GM12878 (cell line): Measurements from ENCODE around the gene MMEL1. TPM values are rescaled to one million over a fixed set of nuclear protein-coding genes. Genes with fewer than 3 reads are reported as not detected.

Source experiments
- ATAC-seq: fragments of 200-7000 bp; cut with Tn5 transposase; 3 replicates; pipeline ENCODE4 v1.9.1; 2020; ENCODE audit warnings: mild to moderate bottlenecking, moderate library complexity
- BruUV-seq: library from RNA; stranded (reverse); fragments of 400-500 nt; replicated peaks from 2 replicates; lab custom pipeline; 2021; lab: Mats Ljungman, UMichigan
- CTCF ChIA-PET: fragments of 300-600 bp; sonication (Branson Sonifier 250); formaldehyde crosslinking; extraction: SDS; loops from one replicate; lab custom pipeline; 2021; ENCODE audit warnings: inconsistent platforms; lab: Yijun Ruan, JAX
- POLR2A ChIA-PET: fragments of 350-600 bp; formaldehyde crosslinking; extraction: SDS; loops from one replicate; lab custom pipeline; 2021; ENCODE audit warnings: inconsistent platforms; lab: Charles Lee
- RAD21 ChIA-PET: fragments of 300-600 bp; sonication (Branson Sonifier 250); formaldehyde crosslinking; loops from one replicate; lab custom pipeline; 2023; ENCODE audit warnings: antibody characterized with exemption; ENCODE audit not compliant: unreplicated experiment; lab: Charles Lee
- SMC1A ChIA-PET: fragments of 300-600 bp; sonication (Branson Sonifier 250); formaldehyde crosslinking; loops from one replicate; lab custom pipeline; 2023; ENCODE audit not compliant: unreplicated experiment, uncharacterized antibody; lab: Charles Lee
- DNase-seq: peaks from one replicate; pipeline ENCODE4 v3.0.0-alpha.2; 2011; ENCODE audit warnings: low read depth, low spot score
- FAIRE-seq: peaks from 3 replicates; lab custom pipeline; 2011; peaks lifted over from hg19 to GRCh38; lab: Jason Lieb, UNC
- H2AFZ ChIP-seq: 2 replicates; pipeline ENCODE4 v1.6.0; 2011; ENCODE audit warnings: low read depth, low read length, control low read depth; ENCODE audit not compliant: control insufficient read depth
- H3K27ac ChIP-seq: 2 replicates; pipeline ENCODE4 v1.5.1; 2011; ENCODE audit warnings: control low read depth; ENCODE audit not compliant: control insufficient read depth, insufficient read depth
- H3K27me3 ChIP-seq, 2 experiments: replicated peaks in 1 of 2; 2 replicates each; pipeline versions ENCODE4 v1.6.0 to v1.6.1; 2011; ENCODE audit warnings: low read length in 1 of 2; ENCODE audit not compliant: control insufficient read depth in 2 of 2, insufficient read depth in 2 of 2
- H3K36me3 ChIP-seq, 2 experiments: 2 replicates each; pipeline ENCODE4 v1.5.1; 2011; ENCODE audit warnings: low read length in 1 of 2; ENCODE audit not compliant: control insufficient read depth in 2 of 2, insufficient read depth in 2 of 2
- H3K4me1 ChIP-seq: 2 replicates; pipeline ENCODE4 v1.6.1; 2011; ENCODE audit warnings: mild to moderate bottlenecking, low read length, moderate library complexity, mixed read lengths; ENCODE audit not compliant: control insufficient read depth, insufficient read depth
- H3K4me2 ChIP-seq: 2 replicates; pipeline ENCODE4 v1.6.0; 2011; ENCODE audit warnings: control low read depth; ENCODE audit not compliant: control insufficient read depth, insufficient read depth
- H3K4me3 ChIP-seq: fragments of 200-600 bp; sonication (generic); 2 replicates; pipeline ENCODE4 v1.5.1; 2016
- H3K79me2 ChIP-seq: 2 replicates; pipeline ENCODE4 v1.6.0; 2011; ENCODE audit warnings: low read length; ENCODE audit not compliant: control insufficient read depth, insufficient read depth
- H3K9ac ChIP-seq: 2 replicates; pipeline ENCODE4 v1.8.0; 2011; ENCODE audit warnings: low read length, control low read depth, mixed read lengths; ENCODE audit not compliant: control insufficient read depth, insufficient read depth
- H3K9me3 ChIP-seq: replicated peaks from 3 replicates; pipeline ENCODE4 v1.5.1; 2011; ENCODE audit warnings: mild to moderate bottlenecking, low read length; ENCODE audit not compliant: control insufficient read depth, insufficient read depth
- H4K20me1 ChIP-seq: 2 replicates; pipeline ENCODE4 v1.6.0; 2011; ENCODE audit not compliant: control insufficient read depth, insufficient read depth
- CBFB ChIP-seq: IDR thresholded peaks from 2 replicates; pipeline ENCODE4 v1.6.1; 2016; ENCODE audit warnings: antibody characterized with exemption, low read depth
- ELK1 ChIP-seq: IDR thresholded peaks from 2 replicates; pipeline ENCODE4 v1.6.1; 2012; ENCODE audit warnings: low read depth, low read length, improper control_type of control experiment
- GATAD2B ChIP-seq: fragments of 450-650 bp; conservative IDR thresholded peaks from 2 replicates; pipeline ENCODE4 v1.6.1; 2017; ENCODE audit warnings: low read depth, mild to moderate bottlenecking, moderate library complexity
- NFIC ChIP-seq: IDR thresholded peaks from 2 replicates; pipeline ENCODE4 v1.6.1; 2012; ENCODE audit warnings: low read depth, mild to moderate bottlenecking, inconsistent platforms, low read length, moderate library complexity
- PKNOX1 ChIP-seq: fragments of 450-650 bp; IDR thresholded peaks from 2 replicates; pipeline ENCODE4 v1.6.1; 2016; ENCODE audit warnings: mild to moderate bottlenecking
- PML ChIP-seq: IDR thresholded peaks from 2 replicates; pipeline ENCODE4 v1.6.1; 2012; ENCODE audit warnings: low read length, inconsistent platforms
- SMC3 ChIP-seq: IDR thresholded peaks from 2 replicates; pipeline ENCODE4 v1.6.1; 2011; ENCODE audit warnings: low read length, improper control_type of control experiment, borderline replicate concordance
- WGBS: methylation state at CpG from one replicate; pipeline ENCODE4 v1.1.6; 2016; ENCODE audit warnings: low lambda C conversion rate; ENCODE audit not compliant: insufficient replicate concordance, insufficient coverage; ENCODE audit errors: missing lambda C conversion rate; 5-methylcytosine and 5-hydroxymethylcytosine counted together
- in situ Hi-C: fragments of 300-500 bp; cut with MboI; formaldehyde crosslinking; loops from 9 replicates; pipeline ENCODE4 v1.14.3; 2018; ENCODE audit warnings: mixed read lengths
- intact Hi-C: fragments of 100-400 bp; cut with micrococcal nuclease; formaldehyde crosslinking; loops from one replicate; pipeline ENCODE4 v1.14.2; 2022; ENCODE audit not compliant: unreplicated experiment
- polyA plus RNA-seq, 11 experiments: library from polyadenylated mRNA; depleted of rRNA in 4 of 11; unstranded in 6 of 11; stranded (reverse) in 5 of 11; fragments of >200 nt; fragmentation: Nextera tagmentation in 4 of 11; fragmentation: Illumina TruSeq in 1 of 11; extraction: Ambion mirVana in 4 of 11; extraction: Trizol in 1 of 11; gene quantifications; 1 replicate in 1 of 11; 2 replicates in 10 of 11; pipeline versions ENCODE4 v1.2.1 to v1.2.3, GENCODE V29; 2011 to 2016; ENCODE audit warnings: inconsistent platforms in 2 of 11, missing spikeins in 2 of 11, low read depth in 1 of 11
- total RNA-seq, 4 experiments: library from RNA; depleted of rRNA in 3 of 4; stranded (reverse); fragments of >200 nt in 3 of 4; fragmentation: Illumina TruSeq in 1 of 4; extraction: Trizol in 1 of 4; gene quantifications; 2 replicates each; pipeline versions ENCODE4 v1.2.1 to v1.2.3, GENCODE V29; 2013 to 2021
- TF ChIP-seq, protein P1 (sequence below): fragments of 450-650 bp; IDR thresholded peaks from 2 replicates; pipeline ENCODE4 v1.6.1; 2014; ENCODE audit warnings: mild to moderate bottlenecking

The MMEL1 gene
- total and polyA plus RNA-seq, 10 of the 15 experiments (the other 5 are each of a cell fraction or from before 2014, with no cell fraction given) = 0.11 TPM; not detected in 9

- DNase-seq = no peak
- H3K4me2 ChIP-seq = no peak overlapping the region
- no peaks in the 10 kb centered on the region for H3K36me3 ChIP-seq
- no peak overlapping the region for H2AFZ ChIP-seq
- no TSS peak for BruUV-seq
- no peak for FAIRE-seq
- H3K4me3 ChIP-seq = no peak overlapping the region
- CTCF ChIA-PET = interaction anchor here (0.6 to 0.7 kb wide), 3 partner anchors 11 to 46 kb away, joined by 3 read pairs; no protein-coding TSS in a partner anchor
- POLR2A ChIA-PET = interaction anchor here (1.3 kb wide), 1 partner anchor 16 kb away, joined by 5 read pairs; the partner anchor contains the start of gene PANK4
- in situ Hi-C loops (no loop called here), intact Hi-C loops (loop anchor here (10.0 kb wide), 1 partner anchor 238 kb away; no protein-coding TSS in a partner anchor)
- ATAC-seq = no peak
- no peak overlapping the region for H3K9ac ChIP-seq
- no peaks in the 10 kb centered on the region for H4K20me1 ChIP-seq
- peaks cover 8% of the 10 kb centered on the region for H3K4me1 ChIP-seq
- H3K79me2 ChIP-seq = peaks cover 4% of the 10 kb centered on the region; the same call in 1 of the 2 replicates
- no peak for TF ChIP-seq GATAD2B
- TF ChIP-seq NFIC = no peak
- TF ChIP-seq SMC3 = no peak
- no peak for TF ChIP-seq PML
- TF ChIP-seq, protein P1, sequence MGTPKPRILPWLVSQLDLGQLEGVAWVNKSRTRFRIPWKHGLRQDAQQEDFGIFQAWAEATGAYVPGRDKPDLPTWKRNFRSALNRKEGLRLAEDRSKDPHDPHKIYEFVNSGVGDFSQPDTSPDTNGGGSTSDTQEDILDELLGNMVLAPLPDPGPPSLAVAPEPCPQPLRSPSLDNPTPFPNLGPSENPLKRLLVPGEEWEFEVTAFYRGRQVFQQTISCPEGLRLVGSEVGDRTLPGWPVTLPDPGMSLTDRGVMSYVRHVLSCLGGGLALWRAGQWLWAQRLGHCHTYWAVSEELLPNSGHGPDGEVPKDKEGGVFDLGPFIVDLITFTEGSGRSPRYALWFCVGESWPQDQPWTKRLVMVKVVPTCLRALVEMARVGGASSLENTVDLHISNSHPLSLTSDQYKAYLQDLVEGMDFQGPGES = no peak
- TF ChIP-seq CBFB = no peak
- no peak for TF ChIP-seq PKNOX1
- TF ChIP-seq ELK1 = no peak
- TF ChIP-seq, all 136 proteins: peak for 0
- WGBS = 41% methylated on average over 11 of the region's 11 CpGs
- SMC1A ChIA-PET = no interaction called here
- Histone ChIP-seq H3K27ac (no peak overlapping the region), H3K9me3 (no peaks in the 10 kb centered on the region), H3K27me3 (no peaks in the 10 kb centered on the region; a peak in 1 of 4 replicates)
- RAD21 ChIA-PET = no interaction called here
Observed at GRCh38 chr1:2542246-2542915, 90.4 kb downstream of the MMEL1 start.
